IPS-11a (cell line): ENCODE measurements around the gene ROGDI.
A peak's percentile ranks its signal among the peaks of the same experiment; 100 is the strongest.

Experiments
- H3K4me3 ChIP-seq: one replicate; pipeline ENCODE4 v1.5.1; 2013; ENCODE audit warnings: low read depth, low read length, control low read depth

The ROGDI gene

DNA sequence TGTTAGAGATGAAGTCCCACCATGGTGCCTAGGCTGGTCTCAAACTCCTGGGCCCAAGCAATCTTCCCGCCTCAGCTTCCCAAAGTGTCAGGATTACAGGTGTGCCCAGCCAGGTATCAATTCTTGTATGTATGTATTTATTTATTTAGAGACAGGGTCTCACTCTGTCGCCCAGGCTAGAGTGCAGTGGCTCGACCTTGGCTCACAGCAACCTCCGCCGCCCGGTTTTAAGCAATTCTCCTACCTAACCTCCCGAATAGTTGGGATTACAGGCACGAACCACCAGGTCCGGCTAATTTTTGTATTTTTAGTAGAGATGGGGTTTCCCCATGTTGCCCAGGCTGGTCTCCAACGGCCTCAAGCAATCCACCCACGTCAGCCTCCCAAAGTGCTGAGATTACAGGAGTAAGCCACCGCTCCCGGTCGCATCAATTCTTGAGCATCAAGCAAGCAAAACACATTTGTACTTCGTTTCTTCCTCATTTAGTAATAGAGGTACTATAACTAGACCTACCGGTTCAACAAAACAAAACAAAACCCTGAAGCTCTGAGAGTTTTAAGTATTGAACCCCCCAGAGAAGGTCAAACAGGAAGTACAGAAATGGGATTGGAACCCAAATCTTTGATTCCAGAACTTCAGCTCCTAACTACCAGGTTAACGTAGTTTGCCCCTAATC is 34.4 kb downstream of the ROGDI start:
- peak overlapping the region; percentile 29 for H3K4me3 ChIP-seq

GRCh38 chr16:4766875-4767628 is 35.4 kb downstream of the ROGDI start, which contains the start of gene ZNF500:
Gene ZNF500 (minus strand): TSS chr16:4767162. CDS start chr16:4765978, 1,184 bp downstream.
- H3K4me3 ChIP-seq, result peak within 1 kb of the TSS; percentile 80

DNA sequence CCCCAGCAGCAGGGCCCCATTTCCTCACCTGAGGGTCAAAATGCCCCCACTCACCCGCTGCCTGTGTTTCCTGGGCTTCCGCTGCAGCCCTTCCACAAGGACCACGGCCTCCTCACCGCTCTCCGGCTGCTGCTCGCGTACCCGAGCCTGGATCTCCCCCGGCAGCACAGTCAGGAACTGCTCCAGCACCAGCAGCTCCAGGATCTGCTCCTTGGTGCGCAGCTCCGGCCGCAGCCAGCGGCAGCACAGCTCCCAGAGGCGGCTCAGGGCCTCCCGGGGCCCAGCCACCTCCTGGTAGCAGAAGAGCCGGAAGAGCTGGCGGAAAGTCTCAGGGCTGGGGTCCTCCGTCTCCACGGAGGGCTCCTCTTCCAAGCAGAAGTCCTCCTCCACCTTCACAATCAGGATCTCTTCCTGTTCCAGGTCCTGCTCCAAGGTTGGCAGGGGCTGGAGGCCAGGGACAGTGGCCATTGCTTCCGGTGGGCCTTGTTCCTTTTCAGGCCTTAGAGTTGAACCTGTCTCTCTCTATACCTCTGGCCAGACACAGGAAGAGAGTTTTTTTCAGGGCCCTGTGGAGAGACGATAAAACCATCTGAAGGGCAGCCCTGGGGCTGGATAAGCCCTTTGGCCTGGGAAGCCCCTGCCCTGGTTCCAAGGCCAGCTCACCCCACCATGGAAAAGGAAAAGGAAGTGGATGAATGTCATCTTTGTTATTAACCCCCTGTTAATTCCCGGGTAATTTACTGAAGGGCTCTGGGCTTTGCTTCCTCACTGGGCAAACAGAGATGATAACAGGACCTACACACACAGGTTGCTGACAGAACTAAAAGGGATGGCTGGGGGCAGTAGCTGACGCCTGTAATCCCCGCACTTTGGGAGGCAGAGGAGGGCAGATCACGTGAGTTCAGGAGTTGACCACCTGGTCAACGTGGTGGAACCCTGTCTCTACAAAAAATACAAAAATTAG is 36.6 kb downstream of the ROGDI start:
- peak overlapping the region; percentile 80 for H3K4me3 ChIP-seq

DNA sequence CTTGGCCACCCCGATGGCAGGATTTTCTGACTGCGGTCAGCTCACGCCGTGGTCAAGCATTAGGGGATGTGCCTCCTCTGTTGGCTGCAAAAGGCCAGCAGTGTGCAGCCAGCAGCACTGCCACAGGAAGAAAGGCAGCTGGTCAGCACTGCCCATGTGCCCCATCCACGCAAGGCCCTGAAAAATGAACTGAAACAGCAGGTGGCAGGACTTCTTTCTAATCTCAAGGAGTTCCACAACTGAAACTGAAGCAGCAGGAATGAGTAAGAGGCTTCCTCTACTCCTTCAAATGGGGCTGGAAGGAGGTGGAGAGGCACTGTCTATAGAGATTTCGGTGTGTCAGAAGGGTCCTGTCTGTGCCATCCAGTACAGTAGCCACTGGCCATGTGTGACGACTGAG is 38.6 kb downstream of the ROGDI start:
- H3K4me3 ChIP-seq, result no peak overlapping the region

DNA sequence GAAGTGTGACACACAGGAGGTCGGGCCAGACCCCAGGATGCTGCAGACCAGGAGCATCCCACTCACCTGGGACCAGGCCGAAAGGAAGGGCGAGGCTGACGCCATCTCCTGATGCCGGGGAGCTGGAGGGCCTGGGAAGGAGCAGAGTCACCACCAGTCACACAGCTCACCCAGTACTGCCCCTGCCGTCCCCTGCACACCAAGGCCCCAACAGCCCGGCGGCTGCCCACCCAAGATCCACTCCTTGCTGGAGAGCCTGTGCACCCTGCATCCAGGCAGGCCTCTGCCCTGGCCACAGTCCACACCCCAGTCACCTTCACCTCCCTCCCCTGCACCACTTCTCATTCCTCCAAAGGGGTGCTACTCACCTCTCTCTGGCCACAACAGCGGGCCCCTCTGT is 40.2 kb downstream of the ROGDI start:
- H3K4me3 ChIP-seq, result no peak overlapping the region

- no peak overlapping the region for H3K4me3 ChIP-seq
Measured at GRCh38 chr16:4760221-4760910, 42.1 kb downstream of the ROGDI start.

GRCh38 chr16:4755687-4756086 is 46.7 kb downstream of the ROGDI start:
- no peak overlapping the region for H3K4me3 ChIP-seq

GRCh38 chr16:4754865-4755264 is 47.6 kb downstream of the ROGDI start:
- no peak overlapping the region for H3K4me3 ChIP-seq

DNA sequence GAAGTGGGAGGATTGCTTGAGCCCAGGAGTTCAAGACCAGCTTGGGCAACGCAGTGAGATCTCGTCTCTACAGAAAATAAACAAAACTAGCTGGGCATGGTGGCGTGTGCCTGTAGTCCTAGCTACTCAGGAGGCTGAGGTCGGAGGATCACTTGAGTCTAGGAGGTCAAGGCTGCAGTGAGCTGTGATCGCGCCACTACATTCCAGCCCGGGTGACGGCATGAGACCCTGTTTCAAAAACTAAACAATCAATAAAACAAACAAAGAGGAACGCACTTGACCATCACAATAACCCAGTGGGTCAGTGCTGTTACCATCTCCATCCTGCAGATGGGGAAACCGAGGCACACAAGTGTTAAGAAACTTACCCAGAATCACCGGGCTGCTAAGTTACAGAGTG is 49.2 kb downstream of the ROGDI start:
- no peak overlapping the region for H3K4me3 ChIP-seq

- no peak overlapping the region for H3K4me3 ChIP-seq
Measured at GRCh38 chr16:4752351-4753100, 49.9 kb downstream of the ROGDI start.

DNA sequence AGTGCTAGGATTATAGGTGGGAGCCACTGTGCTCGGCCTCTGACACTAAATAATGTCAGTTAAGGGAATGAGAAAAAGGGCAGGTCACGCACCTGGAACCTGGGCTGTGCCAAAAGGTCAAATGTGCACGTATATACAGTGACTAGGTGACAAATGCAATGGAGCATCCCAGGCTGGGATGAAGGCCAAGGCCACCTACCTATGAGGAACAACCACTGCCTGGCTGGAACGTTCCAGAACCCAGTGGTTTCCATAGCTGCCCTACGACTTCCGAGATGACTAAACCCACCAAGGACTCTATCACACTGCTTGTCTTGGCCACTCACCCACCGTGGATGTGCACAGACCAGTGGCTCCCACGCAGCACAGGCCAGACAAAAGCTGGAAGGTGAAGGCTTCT is 51.5 kb downstream of the ROGDI start:
- H3K4me3 ChIP-seq, result no peak overlapping the region

DNA sequence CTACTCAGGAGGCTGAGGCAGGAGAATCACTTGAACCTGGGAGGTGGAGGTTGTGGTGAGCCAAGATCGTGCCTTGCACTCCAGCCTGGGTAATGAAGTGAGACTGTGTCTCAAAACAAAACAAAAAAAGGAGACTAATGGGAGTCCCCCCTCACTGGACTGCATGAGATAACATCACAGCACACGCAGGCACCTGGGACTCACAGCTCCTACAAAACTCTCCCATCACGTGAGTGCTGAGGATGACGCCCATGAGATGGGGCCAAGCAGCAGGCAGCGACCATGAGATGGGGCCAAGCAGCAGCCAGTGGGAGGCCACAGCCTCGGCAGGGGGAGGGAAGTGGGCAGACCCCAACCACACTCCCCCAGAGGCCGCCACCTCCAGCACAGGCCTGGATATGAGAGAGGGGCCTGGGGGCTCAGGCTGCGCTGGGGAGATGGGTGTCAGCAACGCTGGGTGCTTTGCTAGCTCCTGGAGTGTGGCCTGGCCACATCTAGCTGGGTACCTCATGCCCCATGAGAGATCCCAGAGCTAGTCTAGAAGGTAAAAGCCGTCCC is 52.7 kb downstream of the ROGDI start:
- H3K4me3 ChIP-seq, result no peak overlapping the region

DNA sequence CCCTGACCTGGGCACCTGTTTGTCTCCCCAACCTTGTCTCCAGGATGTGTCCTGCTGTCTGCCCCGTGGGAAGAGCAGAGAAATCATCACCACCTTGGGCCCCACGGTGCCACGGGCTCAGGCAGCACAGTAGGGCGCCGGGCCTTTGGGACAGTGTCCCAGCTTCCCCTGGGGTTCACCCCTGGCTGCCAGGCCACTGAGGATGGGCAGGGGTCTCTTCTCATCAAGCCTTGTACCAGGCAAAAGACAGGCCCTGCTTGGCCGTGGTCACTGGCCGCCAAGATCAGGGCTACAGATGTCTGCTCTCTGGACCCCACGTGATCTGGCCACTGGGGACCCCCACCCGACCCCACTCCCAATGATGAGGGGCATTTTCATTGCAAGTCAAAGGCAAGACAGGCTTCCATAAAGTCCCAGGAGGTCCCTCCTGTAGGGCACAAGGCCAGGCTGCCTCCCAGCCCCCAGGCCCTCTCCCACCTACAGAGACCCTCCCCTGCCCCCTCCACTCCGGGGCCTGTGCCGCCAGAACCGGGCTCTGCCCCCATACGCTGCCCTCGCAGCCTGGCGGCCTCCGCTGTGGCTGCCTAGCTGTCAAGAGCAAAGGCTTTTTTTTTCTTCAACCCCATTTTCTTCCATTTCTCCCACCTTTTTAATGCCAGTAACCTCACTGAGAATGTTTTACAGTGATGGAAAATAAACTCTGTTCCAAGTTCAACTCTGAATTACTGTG is 53.6 kb downstream of the ROGDI start:
- H3K4me3 ChIP-seq, result no peak overlapping the region

DNA sequence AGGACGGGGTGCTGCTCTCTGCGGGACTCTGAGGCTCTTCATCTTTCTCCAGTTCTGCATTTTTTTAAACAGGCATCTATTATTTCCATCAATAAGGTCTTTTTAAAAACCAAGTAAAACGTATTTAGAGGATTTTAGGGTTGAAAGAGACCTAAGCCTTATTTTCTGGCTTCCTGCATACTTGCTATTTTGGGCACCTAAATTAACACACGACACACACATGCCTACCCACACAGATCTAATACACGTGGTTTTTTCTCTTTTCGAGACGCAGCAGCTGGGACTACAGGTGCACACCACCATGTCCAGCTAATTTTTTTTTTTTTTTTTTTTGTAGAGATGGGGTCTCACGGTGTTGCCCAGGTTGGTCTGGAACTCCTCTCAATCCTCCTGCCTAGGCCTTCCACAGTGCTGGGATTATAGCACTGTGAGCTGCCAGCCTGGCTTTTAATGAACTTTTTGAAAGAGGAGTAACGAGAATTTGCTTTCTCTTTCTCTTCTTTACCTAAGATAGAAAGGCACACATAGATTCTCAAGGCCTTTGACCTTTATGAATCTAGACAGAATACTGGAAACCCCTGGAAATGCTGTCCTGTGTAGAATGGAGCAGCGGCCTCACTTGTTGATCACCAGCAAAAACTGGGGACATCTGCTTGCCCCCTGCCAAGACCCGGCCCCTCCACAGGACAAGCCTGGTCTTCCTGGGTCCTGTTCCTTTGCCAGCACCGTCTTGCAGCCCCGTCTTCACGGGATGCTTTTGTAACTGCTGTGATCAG is 54.3 kb downstream of the ROGDI start:
- no peak overlapping the region for H3K4me3 ChIP-seq

GRCh38 chr16:4746991-4747574 is 55.4 kb downstream of the ROGDI start:
- H3K4me3 ChIP-seq, result no peak overlapping the region
